Measurements from ENCODE around the gene PYROXD2.

PYROXD2 gene

GRCh38 chr10:98433881-98434732 is 19.1 kb upstream of the PYROXD2 start:
- no peak for DNase-seq

- no peak for DNase-seq
Observed at GRCh38 chr10:98433371-98433770, 18.4 kb upstream of the PYROXD2 start.

GRCh38 chr10:98432330-98432729 is 17.3 kb upstream of the PYROXD2 start:
- no peak for DNase-seq

- no peak for DNase-seq
Observed at GRCh38 chr10:98431016-98431415, 16.0 kb upstream of the PYROXD2 start.

- DNase-seq = no peak
Observed at GRCh38 chr10:98430427-98430826, 15.4 kb upstream of the PYROXD2 start.

- no peak for DNase-seq
Observed at GRCh38 chr10:98429320-98430072, 14.5 kb upstream of the PYROXD2 start.

GRCh38 chr10:98427011-98427515 is 12.1 kb upstream of the PYROXD2 start:
- DNase-seq = no peak

- DNase-seq = peak; percentile 53 to 57
Observed at GRCh38 chr10:98425511-98426352, 10.8 kb upstream of the PYROXD2 start.

GRCh38 chr10:98424295-98425254 is 9.6 kb upstream of the PYROXD2 start:
- DNase-seq = no peak

GRCh38 chr10:98423691-98424120 is 8.7 kb upstream of the PYROXD2 start:
- DNase-seq = no peak

GRCh38 chr10:98422182-98422581 is 7.2 kb upstream of the PYROXD2 start:
- no peak for DNase-seq

GRCh38 chr10:98420786-98421185 is 5.8 kb upstream of the PYROXD2 start:
- DNase-seq = no peak

- no peak for DNase-seq
Observed at GRCh38 chr10:98419469-98420261, 4.7 kb upstream of the PYROXD2 start.

- DNase-seq = no peak
Observed at GRCh38 chr10:98418665-98419468, 3.9 kb upstream of the PYROXD2 start.

- no peak for DNase-seq
Observed at GRCh38 chr10:98417973-98418664, 3.1 kb upstream of the PYROXD2 start.

GRCh38 chr10:98417481-98417959 is 2.5 kb upstream of the PYROXD2 start:
- DNase-seq = no peak

- no peak for DNase-seq
Observed at GRCh38 chr10:98416606-98417388, 1.8 kb upstream of the PYROXD2 start.

GRCh38 chr10:98415731-98416119 is 743 bp upstream of the PYROXD2 start:
- DNase-seq = no peak
